Stimulated activated CD4-positive, alpha-beta T cell treated with anti-CD3 and anti-CD28 coated beads, TNF-alpha, amount 100 ng/mL, for 24 hours (primary cell): ENCODE results near the gene PTPRN2.

ENCODE experiments used
- DNase-seq, 3 experiments: peaks; one replicate each; pipeline ENCODE4 v3.0.0-alpha.2; 2020; ENCODE audit warnings: low read depth in 3 of 3

The PTPRN2 gene

DNA sequence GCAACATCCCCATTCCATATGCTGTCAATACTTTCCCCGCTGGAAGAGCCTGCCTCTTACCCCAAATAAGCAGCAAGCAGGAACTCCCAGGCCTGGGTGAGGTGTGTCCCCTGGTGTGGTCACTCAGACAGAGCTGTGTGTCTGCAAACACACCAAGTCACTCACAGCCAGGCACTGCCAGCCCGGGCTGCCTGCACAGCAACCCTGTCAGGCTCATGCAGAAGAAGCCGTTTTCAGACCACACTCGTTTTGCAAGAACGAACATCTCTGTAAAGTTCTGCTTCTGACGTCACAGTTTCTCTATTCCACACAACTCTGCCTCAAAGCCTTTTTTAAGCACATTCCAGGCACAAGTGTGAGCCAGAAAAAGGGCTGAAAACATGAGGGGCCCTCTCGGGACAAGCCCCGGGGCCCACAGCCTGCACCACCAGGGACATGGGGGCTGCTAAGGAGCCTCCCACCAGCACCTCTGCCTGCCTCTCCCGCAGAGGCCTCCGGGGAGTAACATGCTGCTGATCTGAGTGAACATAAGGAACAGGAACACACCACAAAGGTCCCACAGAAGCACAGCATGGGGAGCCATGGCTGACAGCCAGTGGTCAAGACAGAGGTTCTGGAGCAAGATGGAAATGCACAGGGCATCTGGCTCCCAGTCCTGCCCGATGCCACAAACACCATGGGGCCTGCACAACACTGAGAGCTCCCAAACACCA, 11.4 kb downstream of the PTPRN2 start:
- DNase-seq, result no peak

DNA sequence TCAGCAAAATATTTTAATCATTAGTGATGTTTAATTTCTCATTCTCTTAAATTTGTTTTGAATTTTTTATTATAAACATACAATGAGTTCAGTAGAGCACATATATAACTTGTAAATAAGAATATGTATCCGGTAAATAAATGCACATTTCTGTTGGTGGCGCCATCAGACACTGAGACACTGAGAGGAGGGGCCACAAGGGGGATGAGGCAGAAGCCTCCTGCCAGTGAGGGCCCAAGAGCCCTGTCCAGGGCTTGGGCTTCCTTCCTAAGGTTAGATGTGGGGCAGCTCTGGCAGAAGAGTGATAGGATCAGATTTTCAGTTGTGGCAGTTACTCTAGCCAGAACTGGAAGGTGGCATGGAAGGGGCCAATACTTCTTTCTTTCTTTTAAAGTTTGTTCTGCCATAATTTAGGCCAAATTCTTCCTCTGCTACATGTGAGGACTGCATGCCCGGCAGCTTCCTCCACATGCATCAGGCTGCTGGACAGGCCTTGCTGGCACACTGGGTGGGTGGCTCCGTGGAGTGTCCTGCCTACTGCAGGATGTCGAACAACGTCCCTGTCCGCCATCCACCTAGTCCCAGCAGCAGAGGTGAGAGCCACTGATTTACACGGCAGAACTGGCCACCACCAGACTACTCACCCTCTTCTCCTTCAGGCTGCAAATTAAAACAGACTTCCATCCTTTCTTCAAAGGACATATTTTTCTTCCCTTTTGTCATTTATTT, 13.2 kb downstream of the PTPRN2 start:
- DNase-seq, result no peak

DNA sequence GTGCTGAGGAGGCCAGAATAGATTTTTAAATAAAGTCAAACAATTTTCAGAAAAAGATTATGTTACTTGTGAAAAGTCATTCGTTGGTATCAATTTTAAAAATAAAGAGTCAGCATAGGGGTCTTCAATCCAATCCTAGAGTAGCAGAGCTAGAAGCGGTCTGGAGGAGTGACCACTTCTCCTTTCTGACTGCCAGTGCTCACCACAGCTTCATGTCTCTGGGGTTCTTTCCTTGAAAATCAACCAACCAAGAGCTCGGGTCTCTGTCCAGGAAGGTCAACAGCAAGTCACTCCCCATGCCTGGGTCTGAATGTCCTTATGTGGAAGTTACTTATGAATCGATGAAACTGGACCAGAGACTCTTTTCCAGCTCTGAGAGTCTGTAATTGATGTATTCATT, 14.3 kb downstream of the PTPRN2 start:
- DNase-seq, result no peak

DNA sequence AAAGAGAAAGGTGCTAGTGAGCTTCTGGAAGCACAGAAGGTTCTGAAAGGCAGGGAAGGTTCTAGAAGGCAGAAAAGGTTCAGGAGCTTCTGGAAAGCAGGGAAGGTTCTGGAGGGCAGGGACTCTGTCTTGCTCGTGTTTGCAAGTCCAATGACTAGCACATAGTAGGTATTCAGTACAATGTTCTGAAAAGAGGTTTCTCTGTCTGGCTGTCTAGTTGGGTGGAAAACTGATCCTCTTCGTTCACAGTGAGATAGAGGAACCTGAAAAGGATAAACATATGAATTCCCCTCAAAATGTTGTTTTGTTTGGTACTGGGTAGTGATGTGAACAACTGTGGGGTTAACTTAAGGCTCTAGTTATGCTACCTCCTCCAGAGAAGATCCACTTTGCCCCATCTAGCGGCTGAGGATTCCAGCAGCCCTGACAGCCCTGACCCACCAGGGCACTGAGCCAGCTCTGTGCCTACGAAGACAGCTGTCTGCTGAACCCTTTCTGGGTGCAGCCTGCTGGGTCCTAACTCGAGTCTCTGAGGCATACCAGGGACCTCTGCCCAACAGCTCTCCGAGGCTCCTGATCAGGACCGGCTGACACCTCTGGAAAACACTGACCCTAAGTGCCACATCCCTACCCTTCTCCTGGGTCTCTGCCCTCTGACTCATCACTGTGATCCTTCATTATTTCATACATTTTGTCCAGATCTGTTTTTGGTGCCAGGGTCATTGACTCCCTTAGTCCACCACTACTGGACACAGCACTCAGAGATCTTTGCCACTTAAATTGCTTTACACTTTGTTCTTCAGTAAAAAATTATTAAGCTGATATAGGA, 15.4 kb downstream of the PTPRN2 start:
- DNase-seq, result no peak

DNA sequence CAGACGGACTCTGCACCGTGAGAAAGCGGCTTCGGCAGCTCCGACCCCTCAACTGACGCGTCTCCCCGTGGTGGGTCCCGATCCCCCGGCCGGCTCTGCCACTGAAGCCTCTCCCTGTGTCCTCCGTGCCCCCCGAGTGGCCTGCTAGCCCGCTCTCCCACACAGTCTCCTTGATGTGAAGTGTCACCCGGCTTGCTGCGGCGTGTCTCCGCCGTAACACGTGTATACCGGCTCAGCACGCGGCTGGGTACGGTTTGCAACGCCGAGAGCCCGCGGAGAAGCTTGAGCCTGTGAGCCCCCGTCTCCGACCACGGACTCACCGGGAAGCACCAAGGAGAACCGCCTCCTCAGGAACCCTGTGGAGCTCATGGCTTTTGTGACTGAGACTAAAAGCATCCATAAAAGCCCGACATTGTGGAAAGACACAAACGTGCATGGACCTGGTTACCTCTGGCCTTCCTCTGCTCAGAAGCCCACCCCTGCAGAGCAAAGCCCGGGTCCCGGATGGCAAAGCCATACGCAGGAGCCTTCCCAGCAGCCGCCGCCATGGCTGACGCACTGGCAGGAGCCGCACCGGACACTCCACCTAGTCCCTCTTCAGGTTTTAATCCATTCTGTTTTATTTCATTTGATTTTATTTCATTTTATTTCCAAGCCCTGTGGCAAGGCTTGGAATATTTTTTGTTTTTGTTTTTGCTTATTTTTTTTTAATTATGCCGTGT, 17.0 kb downstream of the PTPRN2 start:
- no peak for DNase-seq

DNA sequence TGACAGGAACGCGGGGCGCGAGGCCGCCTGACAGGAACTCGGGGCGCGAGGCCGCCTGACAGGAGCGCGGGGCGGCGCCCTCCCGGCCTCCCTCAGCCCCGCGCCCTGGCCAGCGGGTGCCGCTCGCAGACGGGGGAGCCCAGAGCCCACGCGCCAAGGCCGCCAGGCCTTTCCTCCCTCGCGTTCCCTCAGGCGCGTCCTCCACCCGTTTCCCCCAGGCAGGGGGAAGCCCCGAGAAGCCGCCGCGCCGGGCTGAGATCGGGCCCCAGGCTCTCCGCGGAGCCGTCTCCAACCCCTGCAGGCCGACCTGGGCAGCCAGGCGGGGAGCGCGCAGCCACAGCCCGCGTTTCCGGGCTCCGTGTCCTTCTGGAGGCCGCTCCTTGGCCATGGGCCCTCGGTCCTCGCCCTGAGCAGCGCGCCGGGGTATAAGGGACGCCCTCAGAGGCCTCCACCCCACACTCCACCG, 17.7 kb downstream of the PTPRN2 start:
- no peak for DNase-seq

DNA sequence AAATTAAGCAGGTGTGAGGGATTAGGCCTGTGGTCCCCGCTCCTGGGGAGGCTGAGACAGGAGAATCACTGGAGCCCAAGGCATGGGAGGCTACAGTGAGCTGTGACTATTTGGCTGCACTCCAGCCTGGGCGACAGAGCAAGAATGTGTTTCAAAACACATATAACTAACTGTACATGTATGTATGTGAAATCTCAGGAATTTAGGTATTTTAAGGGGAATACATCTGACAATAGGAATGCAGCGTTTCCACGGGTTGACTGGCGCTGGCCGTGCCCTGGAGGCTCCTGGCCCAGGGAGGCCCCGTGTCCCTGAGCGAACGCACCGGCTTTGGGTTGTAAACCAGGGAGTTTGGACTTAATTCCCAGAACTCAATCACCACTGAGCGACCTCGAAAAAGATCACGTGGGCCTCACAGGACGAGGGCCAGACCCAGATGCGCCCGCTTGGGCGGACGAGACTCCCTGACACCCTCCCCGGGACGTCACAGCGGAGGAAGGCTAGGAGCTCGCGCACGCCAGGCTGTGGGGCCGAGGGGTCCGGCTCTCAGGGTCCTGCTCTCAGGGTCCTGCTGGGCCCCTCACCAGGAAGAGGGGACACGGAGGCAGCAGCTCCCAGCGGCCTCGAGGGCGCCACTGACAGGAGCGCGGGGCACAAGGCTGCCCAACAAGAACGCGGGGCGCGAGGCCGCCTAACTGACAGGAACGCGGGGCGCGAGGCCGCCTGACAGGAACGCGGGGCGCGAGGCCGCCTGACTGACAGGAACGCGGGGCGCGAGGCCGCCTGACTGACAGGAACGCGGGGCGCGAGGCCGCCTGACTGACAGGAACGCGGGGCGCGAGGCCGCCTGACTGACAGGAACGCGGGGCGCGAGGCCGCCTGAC, 18.4 kb downstream of the PTPRN2 start:
- DNase-seq, result no peak

DNA sequence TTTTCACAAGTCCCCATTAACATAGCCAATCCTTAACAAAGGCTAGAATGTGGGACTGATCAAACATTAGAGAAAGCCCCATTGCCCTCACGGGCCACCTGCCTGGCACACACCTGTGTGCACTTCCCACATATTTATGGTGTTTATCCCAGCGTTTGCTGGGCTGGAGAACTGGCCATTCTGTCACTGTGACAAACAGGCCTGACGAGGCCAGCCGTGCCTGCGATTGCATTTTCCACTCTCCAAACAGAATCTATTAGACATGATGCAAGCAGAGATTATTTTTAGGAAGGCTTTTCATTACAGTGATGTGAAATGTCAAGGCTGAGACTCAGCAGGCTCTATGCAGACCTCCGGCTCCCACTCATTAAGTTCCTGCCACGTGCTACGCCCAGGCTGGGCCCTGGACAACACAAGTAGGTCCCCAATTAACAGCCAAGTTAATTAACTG, 20.4 kb downstream of the PTPRN2 start:
- DNase-seq, result no peak

DNA sequence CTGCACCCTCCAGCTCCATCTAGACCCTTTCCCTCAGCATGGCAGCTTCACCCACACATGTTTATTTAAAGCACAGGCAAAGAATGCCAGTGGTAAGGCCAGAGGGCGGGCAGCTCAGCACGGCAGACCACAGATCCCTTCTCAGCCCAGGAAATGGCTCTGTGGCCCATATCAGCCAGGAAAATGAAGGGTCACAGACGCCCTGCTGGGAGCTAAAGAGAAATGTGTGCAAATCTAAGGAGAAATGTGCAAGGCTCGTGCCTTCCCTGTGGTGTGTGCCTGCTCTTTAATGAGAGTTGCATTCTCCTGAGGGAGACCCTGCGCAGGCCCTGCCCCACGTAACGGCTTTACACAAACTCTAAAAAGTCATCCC, 23.0 kb downstream of the PTPRN2 start:
- DNase-seq, result no peak

DNA sequence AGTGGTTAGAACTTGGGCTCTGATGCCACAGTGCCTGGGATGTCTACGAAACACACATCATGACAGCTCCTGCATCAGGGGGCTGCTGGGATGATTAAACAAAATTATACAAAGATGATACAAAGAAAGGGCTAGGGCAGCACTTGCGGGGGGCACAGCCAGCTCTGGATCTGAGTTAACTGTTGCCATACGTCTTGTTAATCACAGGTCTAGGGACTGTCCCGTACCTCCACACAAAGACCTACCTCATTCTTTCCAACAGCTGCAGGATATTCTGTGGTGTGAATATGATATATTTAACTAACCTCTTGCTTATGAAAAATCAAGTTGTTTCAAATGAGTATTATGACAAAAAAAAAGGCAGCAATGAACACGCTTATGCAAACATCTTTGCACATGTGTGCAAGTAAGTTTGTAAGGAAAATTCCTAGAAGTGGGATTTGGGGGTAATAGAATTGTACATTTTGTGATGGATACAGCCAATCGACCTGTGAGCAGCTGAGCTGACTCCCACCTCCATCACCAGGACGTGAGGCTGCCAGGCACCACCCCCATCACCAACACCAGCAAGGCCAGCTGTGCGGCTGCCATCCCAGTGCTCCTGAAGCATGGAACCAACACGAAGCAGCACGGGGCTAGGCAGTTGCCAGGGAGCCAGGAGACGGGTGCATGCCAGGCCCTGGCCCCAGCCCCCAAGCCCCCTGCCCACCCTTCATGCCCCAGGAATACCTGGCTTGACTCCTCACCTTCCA, 23.5 kb downstream of the PTPRN2 start:
- DNase-seq, result no peak

DNA sequence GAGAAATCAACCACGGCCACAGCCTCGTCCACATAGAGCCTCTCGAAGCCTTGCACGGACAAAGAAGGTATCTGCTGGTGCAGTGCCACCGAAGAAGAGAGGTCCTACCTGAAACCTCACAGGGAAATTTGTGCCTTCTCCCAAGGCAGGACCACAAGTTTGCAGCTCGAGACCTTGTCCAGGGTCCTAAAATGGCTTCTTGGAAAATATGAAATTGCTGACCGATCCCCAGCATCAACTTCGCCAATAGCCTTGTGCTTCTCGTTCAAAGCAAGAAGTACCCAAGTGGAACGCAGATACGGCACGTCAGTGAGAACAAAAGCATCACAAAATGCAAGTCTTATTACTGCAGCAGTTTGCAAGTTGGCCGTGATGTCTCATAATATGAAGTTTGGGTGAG, 24.6 kb downstream of the PTPRN2 start:
- DNase-seq, result no peak

DNA sequence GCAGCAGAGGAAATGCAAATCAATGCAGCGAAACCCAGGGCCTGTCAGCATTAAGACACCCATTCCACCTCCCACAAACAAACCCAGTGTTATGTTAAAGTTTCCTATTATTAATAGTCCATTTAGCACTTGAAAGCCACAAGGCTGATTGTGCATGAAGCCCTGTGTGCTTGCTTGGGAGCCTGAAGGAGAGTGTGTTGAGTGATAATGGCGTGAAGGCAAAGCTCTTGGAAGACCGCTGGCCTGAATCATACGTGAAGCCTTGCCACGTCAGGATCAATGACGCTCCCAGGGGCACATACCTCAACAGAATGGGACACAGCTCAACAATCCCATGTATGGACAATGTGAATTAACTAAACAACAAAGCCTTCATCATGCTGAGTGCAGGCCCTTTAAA, 25.1 kb downstream of the PTPRN2 start:
- no peak for DNase-seq

DNA sequence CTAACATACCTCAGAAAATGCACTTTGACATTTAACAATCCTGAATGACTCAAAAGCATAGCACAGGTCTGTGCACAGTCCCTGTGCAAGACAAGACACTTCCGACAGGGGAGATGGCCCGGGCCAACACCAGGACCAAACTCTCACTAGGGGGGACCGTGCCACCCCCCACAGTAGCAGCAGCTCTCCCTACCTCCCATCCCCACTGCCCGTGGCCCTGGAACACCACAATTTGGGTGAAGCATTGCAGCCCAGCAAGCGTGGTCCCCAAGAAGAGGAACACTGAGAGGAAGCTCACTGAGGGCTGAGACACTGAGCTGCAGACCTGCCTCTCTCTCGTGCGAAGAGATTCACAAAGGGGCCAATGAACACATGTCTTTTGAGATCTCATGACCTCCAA, 26.0 kb downstream of the PTPRN2 start:
- no peak for DNase-seq

DNA sequence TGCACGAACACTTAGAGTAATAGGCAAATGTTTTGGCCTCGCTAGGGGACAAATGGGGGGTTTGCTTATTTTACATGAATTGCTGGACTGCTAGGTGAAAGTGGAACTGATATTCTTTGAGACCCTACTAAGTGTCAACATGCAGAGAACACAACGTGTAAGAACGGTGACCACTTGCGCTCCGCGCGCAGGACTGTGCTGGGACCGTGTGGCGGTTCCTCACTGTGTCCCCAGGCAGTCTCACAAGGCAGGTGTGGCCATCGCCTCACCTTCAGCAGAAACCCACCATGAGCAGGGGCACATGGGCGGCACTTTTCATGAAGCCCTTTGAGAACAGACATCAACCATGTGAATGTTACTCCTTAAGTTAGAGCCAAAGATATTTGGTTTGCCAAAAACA, 27.2 kb downstream of the PTPRN2 start:
- DNase-seq, result no peak

DNA sequence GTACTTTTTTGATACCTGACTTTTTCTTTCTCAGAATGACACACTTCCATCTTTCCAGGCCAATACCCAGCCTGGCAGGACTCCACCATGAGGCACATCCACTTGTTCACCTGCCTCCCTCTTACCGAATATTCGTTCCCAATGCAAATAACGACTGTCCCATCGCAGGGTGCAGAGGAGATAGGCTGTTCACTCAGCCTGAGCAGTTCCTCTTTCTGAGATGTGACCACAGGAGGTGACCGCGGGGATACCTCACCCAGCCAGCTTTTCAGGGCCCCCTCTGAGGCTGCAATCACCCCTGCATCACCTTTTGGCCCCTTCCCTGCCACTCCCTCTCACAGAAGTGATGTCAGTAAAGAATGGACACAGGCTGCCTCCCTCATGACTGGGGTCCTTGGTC, 28.3 kb downstream of the PTPRN2 start:
- DNase-seq, result no peak

DNA sequence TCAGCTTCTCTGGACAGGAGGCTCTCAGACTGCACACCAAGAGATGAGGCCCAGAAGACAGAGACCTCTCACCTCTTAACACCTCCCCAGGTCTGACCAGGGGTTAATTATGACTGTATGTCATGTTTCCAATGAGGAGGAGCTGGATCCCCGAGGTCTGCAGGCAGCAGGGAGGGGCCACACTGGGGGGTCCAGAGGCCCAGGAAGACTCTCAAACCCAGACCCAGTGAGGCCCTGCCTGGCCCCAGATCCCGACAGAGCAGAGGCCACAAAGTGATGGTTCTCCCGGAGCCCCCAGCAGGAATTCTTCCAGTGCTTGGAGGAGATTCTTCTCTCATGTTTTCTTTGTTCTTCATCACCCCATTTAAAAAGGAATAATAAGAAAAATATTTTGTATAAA, 28.8 kb downstream of the PTPRN2 start:
- DNase-seq, result no peak

DNA sequence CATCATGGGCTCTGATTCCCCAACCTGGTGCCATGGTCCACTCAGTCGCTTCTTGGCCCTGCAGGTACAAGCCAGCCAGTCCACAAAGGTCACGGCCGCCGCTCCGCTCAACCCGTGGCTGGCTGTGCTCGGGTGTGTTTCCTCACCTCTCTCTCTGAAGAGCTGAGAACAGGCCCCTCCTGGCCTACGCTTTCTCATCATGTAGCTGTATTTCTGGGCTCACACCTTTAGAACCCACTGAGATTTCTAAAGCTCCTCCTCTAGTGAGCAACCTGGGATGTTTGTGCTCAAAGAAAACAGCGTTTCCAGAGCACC, 30.2 kb downstream of the PTPRN2 start:
- DNase-seq, result no peak

DNA sequence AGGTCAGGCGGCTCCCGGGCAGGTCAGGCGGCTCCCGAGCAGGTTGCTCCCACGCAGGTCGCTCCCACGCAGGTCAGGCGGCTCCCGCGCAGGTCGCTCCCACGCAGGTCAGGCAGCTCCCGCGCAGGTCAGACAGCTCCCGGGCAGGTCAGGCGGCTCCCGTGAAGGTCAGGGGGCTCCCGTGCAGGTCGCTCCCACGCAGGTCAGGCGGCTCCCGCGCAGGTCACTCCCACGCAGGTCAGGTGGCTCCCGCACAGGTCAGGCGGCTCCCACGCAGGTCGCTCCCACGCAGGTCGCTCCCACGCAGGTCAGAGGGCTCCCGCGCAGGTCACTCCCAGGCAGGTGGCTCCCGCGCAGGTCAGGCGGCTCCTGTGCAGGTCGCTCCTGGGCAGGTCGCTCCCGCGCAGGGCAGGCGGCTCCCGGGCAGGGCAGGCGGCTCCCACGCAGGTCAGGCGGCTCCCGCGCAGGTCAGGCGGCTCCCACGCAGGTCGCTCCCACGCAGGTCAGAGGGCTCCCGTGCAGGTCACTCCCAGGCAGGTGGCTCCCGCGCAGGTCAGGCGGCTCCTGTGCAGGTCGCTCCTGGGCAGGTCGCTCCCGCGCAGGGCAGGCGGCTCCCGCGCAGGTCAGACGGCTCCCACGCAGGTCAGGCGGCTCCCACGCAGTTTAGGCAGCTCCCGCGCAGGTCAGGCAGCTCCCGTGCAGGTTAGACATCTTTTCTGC, 30.7 kb downstream of the PTPRN2 start:
- DNase-seq, result no peak

DNA sequence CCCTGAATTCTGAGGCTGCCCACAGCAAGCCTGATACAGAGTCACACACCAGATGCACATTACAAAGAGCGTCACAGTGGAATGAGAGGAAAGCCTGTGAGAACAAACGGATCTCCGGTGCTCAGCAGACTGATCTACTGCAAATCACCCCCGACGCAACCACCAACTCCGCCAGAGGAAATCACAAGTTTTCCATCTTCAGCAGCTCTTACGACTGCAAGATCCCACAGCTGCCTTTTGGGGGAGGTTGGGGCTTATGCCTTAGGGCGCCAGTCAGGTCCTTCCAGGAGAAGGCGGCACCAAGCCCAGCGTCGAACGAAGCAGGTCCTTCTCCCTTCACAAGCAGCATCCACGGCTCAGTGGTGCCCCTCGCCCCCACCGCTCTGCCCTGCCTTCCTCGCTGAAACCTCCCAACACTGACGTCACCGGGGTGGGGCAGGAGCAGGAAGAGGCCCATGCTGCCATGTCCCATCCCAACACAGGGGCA, 32.5 kb downstream of the PTPRN2 start:
- no peak for DNase-seq
